GM19099 (cell line): ENCODE results near the gene AVL9.
A peak's percentile ranks its signal among the peaks of the same experiment; 100 is the strongest.

ENCODE experiments used
- POLR2A ChIP-seq: IDR thresholded peaks from 3 replicates; pipeline ENCODE4 v1.6.1; 2011; ENCODE audit warnings: low read depth; ENCODE audit not compliant: insufficient read length; ENCODE audit errors: extremely low read depth

AVL9 gene

DNA sequence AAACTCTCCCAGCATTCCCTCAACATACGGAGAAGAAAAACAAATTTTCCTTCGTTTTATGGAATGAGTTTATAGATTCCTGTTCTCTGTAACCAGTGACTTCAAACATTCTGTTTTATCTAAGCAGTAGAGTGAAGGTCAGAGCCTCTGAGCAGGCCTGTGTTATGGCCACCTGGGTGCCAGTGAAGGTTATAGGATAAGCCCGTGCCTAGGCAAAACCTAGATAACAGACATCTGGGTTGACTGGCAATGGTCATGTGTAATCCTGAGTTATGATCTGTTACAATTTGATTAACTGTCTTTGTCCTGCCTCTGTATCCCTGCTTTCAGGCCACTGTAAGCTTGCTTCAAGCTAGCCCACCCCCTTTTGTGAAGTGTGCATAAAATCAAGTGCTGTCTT is 13.4 kb upstream of the AVL9 start:
- TF ChIP-seq POLR2A = no peak

DNA sequence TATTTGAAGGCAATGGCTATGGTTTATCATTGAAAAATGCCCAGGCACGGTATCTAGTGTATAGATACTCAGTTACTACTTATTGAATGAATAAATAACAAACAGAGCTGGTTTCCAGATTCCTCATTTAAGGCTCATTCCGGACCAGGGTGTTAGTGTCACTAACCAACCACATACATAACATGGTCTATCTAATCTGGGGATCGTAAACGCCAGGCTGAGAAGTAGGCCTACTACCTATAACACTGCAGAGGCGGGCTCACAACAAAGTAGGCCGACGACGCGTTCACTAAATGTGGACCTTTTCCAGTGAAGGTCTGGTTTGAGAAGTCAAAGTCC is 5.5 kb upstream of the AVL9 start:
- TF ChIP-seq POLR2A = no peak

DNA sequence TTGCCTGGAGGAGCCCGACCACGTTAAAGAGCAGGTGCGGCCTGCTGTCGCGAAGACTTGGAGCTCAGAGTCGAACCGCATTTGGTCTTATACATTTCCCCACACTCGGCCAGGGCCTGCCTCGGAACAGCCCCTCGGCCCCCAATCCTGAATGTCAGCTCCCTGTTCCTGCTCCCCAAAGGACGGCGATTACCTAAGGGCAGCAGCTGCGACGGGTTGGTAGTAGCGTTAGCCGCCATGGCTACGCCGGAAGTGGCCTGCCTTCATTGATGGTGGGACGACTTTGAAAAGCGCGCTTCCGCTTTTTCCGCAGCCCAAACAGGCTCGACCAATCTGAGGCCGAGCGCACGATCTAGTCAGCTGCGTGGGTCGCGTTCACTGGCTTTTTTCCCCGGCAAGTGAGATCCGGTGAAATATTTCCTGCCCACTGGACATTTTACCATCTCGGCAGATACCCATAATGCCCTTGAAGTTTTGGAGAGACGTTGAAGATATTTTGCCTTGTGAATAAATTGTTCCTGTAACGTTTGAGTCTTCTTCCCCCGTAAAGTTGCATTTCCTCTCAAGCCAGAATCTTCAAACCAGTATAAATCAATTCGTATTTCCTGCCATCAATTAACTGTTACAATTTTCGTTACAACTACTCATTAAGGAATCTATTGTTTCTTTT is 5.0 kb upstream of the AVL9 start, which contains the start of gene LSM5:
TSS of gene LSM5 (minus strand) at position 254 of the 670 bp plus-strand sequence. CDS start at position 239, 15 bp downstream.
- TF ChIP-seq POLR2A = peak; percentile 80

DNA sequence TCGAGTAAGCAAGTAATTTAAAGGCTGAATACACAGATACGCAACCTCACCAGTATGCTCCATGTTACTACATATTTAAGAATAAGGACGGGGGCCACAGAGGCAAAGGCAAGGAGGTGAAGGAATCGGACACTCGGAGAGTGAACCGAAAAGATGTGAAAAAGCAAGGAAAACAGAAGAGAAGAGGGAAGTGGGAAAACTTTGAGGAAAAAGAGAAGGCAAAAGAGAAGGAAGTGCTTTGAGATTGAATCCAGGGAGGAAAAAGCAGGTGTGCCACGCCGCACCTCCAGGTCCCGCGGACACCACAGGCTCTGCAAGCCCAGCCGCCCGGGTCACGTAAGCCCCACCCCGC is 367 bp upstream of the AVL9 start:
- no peak for TF ChIP-seq POLR2A

DNA sequence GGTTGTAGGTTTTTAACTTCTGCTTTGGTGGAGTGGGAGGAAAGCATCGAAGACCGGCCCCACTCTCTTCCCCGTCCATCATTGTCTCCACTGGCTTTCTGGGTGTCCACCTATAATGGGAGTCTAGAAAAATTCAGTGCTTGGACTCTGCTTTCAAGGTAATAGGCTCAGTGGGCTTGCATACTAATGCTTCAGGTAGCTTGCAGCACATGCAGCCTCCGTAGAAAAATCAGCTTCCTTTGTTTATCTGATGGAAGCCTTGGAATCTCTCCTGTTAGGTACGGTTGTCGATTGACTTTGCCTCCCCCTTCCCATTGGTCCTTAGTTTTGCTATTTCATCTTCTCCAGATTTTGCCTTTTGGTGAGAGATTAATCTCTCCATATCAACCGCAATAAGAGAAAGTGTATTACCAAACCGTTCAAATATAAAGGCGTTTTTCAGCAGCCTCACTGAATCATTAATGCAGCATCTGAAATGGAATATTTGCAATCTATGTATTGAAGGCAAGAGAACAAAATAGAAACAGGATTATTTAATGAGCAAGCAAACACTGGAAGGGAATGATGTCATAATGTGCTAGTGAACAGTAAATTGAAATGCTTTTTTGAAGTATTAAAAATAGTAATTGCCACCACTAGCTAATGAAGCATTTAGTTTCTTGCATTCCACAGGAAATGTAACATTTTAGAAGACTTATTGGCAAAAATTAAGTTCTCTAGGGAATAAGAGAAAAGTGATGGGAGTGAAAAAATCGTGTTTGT is 944 bp downstream of the AVL9 start:
- TF ChIP-seq POLR2A = no peak

DNA sequence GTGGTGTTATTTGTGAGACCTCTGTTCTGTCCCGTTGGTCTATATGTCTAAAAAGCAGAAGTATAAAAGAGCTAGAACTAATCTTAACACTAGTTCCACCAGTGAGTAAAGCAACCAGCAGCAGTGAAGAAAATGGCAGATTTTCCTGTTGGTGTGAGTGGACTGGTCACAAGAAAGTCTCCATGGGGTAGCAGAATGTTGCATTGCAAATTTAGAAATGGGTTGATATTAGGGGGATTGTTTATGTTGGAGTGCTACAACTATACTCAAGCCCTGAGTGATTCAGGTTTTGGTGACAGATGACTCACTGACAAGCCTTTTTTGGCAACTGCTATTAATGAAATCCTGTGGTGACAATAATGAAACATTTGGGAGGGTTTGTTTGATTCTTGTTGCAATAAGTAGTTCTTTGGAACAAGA is 5.6 kb downstream of the AVL9 start:
- TF ChIP-seq POLR2A = no peak

DNA sequence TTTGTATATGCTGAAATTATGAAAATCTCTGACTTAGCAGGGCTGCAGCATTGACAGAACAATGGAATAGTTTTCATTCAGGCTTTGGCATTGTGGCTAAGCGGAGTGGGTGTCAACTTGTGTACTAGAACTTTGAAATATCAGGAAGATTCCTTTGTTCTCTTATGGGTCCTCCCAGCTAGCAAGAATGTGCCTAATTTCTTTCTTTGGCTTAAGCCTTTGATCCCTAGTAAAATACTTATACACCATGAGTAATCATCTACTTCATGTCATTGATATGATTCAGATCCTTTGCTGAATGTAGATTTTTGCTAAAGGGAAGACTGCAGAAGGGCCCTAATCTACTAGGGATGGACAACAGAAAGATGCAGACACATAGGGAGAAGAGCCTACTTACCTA is 6.2 kb downstream of the AVL9 start:
- no peak for TF ChIP-seq POLR2A

DNA sequence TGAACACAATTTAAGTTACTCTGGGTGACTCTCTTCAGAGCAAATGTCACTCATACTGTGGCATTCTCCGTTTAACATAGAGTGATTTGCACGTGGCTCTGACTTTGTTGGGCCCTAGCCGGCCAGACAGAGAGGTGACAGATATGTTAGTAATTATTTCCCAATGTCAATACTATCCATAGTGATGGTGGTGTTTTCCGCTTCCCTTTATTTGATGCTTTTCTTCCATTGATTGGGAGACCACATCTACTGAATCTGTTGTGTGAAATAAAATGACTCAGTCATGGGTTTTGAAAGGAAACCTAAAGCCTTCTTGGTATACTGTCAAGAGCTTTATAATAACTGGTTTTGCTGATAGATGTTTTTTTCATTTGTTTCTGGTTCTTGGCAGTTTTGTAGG is 7.4 kb downstream of the AVL9 start:
- no peak for TF ChIP-seq POLR2A

DNA sequence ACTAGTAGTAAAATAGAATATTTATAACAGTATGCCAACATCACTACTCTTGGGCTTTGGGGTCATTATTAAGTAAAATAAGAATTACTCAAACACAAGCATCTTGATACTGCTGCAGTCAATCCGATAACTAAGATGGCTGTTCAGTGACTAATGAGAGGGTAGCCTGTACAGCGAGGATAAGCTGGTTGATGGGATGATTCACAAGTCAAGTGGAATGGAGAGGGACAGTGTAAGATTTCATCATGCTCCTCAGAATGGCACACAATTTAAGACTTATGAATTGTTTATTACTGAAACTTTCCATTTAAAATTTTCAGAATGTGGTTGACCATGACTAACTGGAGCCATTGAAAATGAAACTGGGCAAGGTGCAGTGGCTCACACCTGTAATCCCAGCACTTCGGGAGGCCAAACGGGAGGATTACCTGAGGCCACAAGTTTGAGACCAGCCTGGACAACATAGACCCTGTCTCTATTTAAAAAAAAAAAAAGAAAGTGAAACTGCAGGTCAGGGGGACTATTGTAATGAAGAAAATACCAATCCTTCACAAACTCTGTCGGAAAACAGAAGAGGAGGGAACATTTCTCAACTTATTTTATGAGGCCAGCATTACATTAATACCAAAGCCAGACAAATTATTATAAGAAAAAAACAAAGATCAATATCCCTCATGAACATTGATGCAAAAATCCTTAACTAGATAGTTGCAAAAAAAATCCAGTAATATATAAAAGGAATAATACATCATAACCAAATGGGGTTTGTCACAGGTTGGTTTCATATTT is 11.2 kb downstream of the AVL9 start:
- no peak for TF ChIP-seq POLR2A

DNA sequence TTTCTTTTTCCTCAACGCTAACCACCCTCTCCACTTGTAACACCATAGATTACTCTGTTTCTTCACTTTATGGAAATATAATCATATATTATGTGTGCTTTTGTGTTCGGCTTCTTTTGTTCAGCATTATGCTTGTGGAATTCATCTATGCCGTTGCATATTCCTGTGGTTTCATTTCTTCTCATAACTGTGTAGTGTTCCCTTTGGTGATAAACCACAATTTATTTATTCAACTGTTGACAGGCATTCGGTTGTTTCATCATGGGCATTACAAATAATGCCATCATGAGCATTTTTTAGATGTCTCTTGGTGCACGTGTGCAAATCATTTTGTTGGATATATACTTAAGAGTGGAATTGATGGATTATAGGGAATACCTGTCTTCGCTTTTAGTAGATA is 12.1 kb downstream of the AVL9 start:
- TF ChIP-seq POLR2A = no peak

DNA sequence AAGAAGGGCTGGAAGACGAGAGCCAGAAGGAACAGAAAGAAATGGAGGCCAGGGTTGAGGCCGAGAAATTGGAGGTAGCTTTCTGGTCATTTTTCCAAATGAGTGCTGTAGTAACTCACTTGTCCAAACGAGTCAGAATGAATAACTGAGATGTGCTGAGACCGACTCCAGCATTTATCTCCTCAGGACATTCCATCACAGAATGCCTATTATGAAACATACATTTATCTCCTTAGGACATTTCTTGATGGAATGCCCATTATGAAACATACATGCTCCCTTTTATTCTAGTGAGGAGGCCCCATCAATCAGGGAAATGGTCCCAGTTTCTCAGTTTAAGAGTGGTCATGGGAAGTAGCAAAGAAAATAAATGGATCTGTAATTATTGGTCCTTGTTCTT is 16.5 kb downstream of the AVL9 start:
- no peak for TF ChIP-seq POLR2A

DNA sequence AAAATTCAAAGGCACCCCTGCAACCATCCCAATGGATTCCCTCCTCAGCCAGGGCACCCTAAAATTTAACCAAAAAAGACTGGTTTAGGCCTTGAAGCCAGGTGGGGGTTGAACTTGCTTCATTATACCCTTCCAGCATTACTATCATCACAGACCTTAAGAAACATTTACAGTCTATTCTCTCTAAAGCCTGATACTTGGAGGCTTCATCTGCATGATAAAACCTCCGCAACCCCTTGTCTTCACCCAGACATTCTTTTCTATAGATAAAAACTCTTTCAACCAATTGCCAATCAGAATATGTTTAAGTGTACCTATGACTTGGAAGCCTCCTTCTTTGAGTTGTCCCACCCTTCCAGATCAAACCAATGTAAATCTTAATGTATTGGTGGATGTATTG is 17.9 kb downstream of the AVL9 start:
- TF ChIP-seq POLR2A = no peak

DNA sequence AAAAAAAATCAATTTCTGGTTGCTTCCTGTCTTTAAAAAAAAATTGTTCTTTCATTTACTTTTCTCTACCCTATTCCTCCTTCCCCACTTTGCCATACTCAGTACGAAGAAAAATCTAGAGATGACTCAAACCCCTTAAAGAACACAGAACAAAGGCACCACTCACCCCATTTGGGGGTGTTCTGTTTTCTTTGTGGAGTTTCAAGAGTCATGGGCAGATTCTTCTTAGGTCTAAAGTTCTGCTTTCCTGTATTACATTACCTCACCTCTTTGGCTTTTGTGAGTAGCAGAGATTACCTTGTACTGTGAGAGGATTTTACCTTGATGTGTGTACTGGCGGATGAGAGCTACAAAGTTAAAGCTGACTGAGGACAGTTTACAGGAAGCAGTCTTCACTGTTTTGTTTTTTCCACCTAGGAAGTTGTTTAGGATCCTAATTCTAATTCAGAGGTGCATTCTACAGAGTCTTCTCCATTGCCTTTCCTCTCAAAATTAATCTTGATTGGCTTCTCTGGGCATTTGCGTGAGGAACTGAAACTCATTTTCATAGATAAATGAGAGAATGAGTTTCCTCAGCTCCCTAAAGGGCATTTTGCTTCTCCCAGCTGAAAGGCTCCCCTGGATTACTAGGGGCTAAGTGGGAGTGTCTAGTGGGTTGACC is 20.7 kb downstream of the AVL9 start:
- no peak for TF ChIP-seq POLR2A

DNA sequence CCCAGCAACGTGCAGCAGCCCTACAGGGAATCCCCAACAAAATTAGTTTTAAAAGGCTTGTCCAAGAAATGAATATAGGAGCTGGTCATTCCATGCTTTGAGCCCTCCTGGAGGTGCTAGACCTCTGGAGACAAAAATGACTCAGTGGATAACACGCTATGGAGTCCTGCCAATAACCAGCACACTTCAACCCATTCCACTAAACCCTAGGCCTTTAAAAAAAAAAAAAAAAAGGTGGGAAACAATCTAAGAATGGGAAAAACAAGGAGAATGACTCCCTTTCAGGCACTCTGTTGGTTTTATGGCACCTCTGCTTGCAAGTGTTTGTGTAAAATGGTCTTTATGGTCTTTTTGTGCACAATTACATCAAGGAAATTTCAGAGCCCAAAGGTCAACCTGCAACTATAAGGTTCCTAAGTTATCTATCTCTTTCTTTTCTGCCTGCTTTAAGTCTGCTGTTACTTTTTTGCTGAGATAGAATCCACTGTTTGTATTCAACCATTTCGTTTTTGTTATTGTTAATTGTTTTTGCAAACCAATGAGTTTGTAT is 21.3 kb downstream of the AVL9 start:
- TF ChIP-seq POLR2A = no peak

DNA sequence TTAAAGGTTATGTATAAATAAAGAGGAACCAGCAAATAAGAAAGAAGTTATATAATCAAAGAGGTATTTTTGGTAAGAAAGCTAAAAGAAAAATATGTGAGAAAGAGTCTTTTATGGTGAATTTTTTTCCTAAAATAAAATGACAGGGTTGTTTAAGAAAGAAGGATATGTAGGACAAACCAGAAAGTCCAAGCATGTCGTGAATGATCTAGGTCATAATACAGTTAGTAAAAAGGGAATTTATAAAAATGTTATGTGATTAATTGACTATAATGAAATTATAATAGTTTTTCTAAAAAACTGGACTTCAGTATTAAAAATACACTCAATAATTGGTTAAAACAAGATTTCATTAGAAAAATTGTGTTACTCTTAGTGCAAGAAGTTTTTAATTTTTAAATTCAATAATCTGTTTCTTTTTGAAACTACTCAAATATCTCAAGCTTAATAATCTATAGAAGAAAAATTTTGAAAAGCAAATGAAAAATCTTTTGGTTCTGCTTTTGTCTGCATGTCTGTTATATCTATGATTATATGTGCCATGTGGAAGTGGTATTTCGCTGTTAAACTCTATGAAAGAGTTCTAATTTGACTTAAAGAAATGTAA is 23.3 kb downstream of the AVL9 start:
- TF ChIP-seq POLR2A = no peak

DNA sequence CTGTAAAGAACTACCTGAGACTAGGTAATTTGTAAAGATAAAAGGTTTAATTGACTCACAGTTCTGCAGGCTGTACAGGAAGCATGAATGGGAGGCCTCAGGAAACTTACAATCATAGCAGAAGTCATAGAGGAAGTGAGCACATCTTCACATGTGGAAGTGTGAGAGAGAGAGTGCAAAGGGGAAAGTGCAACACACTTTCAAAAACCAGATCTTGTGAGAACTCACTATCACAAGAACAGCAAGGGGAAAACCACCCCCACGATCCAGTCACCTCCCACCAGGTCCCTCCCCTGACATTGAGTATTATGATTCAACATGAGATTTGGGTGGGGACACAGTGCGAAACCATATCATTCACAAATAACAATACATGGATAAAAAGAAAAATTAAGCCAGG is 24.5 kb downstream of the AVL9 start:
- TF ChIP-seq POLR2A = no peak
